Glutamatergic neuron (in vitro differentiated cells): ENCODE results near the gene BCHE. TPM values are rescaled to one million over a fixed set of nuclear protein-coding genes. Genes with fewer than 3 reads are reported as not detected.

Experiments used
- DNase-seq: peaks from one replicate; pipeline ENCODE4 v3.0.0; 2022
- H3K27ac Mint-ChIP-seq: one replicate; pipeline ENCODE4 v1.8.0; 2020; ENCODE audit warnings: mild to moderate bottlenecking, mixed read lengths, inconsistent platforms; ENCODE audit not compliant: unreplicated experiment
- H3K27me3 Mint-ChIP-seq: one replicate; pipeline ENCODE4 v1.8.0; 2020; ENCODE audit warnings: mild to moderate bottlenecking, moderate library complexity, mixed read lengths, inconsistent platforms; ENCODE audit not compliant: unreplicated experiment
- H3K36me3 Mint-ChIP-seq: one replicate; pipeline ENCODE4 v1.8.0; 2020; ENCODE audit warnings: mild to moderate bottlenecking, mixed read lengths, inconsistent platforms; ENCODE audit not compliant: unreplicated experiment
- H3K4me1 Mint-ChIP-seq: one replicate; pipeline ENCODE4 v1.8.0; 2020; ENCODE audit warnings: mild to moderate bottlenecking, low read depth, mixed read lengths, inconsistent platforms; ENCODE audit not compliant: unreplicated experiment
- H3K4me3 Mint-ChIP-seq: one replicate; pipeline ENCODE4 v1.8.0; 2020; ENCODE audit warnings: mild to moderate bottlenecking, mixed read lengths, inconsistent platforms; ENCODE audit not compliant: unreplicated experiment
- H3K9me3 Mint-ChIP-seq: one replicate; pipeline ENCODE4 v1.8.0; 2020; ENCODE audit warnings: mild to moderate bottlenecking, moderate library complexity, mixed read lengths, inconsistent platforms; ENCODE audit not compliant: unreplicated experiment
- total RNA-seq: library from RNA; stranded (reverse); fragmentation: NEBNext Ultra II Directional; extraction: Animal tissue kit (Norgen Biotek cat#: 25700); gene quantifications from one replicate; pipeline ENCODE4 v1.2.1, GENCODE V29; 2021; ENCODE audit not compliant: unreplicated experiment
- TF ChIP-seq, protein P1 (sequence below): fragments of 200-600 bp; sonication (generic); IDR thresholded peaks from one replicate; pipeline ENCODE4 v1.5.0; 2021; ENCODE audit not compliant: partially characterized antibody, unreplicated experiment

The BCHE gene
- total RNA-seq, 1 donor from 2014 or later = 4.0 TPM

DNA sequence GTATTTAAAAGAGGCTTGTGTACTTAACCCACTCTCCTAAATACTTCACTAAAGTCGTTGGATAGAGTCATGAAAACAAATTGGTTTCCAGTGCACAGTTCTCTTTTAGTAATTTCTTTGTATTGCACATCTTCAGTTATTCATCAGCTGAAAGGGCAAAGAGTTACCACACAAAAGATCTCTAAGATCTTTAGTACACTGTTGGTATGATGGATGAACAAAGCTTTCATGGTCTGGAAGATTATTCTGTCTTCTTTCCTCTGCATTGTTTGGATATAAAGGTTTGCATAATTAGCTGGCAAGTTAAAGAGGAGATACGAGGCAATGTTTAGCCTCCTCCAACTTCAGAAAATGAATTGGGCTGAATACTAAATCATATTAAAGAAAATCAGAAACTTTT, 40.5 kb downstream of the BCHE start:
- no peaks in the 10 kb centered on the region for H3K27me3 Mint-ChIP-seq
- no peaks in the 10 kb centered on the region for H3K9me3 Mint-ChIP-seq
- no peak overlapping the region for H3K27ac Mint-ChIP-seq
- TF ChIP-seq, protein P1, sequence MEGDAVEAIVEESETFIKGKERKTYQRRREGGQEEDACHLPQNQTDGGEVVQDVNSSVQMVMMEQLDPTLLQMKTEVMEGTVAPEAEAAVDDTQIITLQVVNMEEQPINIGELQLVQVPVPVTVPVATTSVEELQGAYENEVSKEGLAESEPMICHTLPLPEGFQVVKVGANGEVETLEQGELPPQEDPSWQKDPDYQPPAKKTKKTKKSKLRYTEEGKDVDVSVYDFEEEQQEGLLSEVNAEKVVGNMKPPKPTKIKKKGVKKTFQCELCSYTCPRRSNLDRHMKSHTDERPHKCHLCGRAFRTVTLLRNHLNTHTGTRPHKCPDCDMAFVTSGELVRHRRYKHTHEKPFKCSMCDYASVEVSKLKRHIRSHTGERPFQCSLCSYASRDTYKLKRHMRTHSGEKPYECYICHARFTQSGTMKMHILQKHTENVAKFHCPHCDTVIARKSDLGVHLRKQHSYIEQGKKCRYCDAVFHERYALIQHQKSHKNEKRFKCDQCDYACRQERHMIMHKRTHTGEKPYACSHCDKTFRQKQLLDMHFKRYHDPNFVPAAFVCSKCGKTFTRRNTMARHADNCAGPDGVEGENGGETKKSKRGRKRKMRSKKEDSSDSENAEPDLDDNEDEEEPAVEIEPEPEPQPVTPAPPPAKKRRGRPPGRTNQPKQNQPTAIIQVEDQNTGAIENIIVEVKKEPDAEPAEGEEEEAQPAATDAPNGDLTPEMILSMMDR = no peak
- H3K4me3 Mint-ChIP-seq = no peak overlapping the region
- DNase-seq = no peak
- H3K4me1 Mint-ChIP-seq = peaks cover 1% of the 10 kb centered on the region
- no peaks in the 10 kb centered on the region for H3K36me3 Mint-ChIP-seq

DNA sequence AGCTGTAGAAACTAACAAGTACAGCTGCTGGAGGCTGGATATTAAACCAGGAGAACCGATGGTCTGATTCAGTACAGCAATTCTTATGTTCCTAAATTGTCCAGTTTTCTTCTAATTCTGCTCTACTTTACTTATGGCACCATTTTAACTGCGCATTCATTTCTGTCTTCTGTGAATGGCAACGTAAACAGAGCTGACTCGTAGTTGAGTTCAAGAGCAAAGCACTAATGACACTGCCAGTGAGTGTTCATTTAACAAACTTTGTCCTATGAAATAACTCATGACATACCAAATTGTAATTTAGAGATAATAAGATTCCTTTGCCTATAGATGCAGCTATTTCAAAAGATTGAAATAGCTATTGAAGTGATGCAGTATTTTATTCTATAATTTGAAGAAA, 48.7 kb downstream of the BCHE start:
- no peaks in the 10 kb centered on the region for H3K9me3 Mint-ChIP-seq
- H3K4me3 Mint-ChIP-seq = no peak overlapping the region
- H3K4me1 Mint-ChIP-seq = no peaks in the 10 kb centered on the region

DNA sequence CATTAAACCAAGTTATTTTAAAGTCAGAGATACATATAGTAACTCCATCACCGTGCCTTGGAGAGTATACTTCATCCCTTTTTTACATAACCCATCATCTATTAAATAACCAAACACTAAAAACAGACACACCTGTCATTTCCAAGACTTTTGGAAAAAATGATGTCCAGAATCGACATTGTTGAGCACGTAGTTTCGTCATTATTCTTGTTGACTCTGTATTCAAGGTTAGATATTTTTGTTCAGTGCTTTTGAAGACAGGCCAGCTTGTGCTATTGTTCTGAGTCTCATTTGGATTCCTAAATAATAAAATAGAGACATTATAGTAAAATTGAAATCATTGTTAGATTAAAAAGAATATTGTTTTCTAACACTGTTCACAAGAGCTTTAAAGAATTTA, 51.2 kb downstream of the BCHE start:
- Mint-ChIP-seq H3K4me1 (no peaks in the 10 kb centered on the region), H3K27me3 (no peaks in the 10 kb centered on the region), H3K36me3 (no peaks in the 10 kb centered on the region), H3K27ac (no peak overlapping the region), H3K9me3 (no peaks in the 10 kb centered on the region), H3K4me3 (no peak overlapping the region)
- DNase-seq = no peak
- TF ChIP-seq, protein P1 = no peak

More for the DNA sequence above, 48.7 kb downstream of the BCHE start:
- H3K36me3 Mint-ChIP-seq = no peaks in the 10 kb centered on the region
- TF ChIP-seq, protein P1 = no peak
- no peak for DNase-seq
- H3K27me3 Mint-ChIP-seq = no peaks in the 10 kb centered on the region
- H3K27ac Mint-ChIP-seq = no peak overlapping the region

DNA sequence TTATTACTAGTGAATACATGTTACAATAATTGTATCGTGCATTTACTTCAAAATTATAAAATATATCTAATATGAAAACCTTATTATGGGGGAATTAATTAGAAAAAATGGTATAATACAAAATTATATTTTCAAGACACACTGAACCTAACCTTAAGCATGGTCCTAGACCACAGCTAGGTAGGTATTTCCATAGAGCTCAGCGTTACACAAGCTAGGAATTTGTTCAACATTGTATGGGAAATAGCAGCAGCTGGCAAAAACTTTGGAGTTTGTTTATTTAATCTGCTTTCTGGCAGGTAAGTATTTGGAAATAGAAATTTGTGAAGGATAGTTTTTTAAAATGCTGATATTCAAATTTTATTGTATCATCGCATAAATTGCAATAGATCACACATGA, 52.9 kb downstream of the BCHE start:
- Mint-ChIP-seq H3K9me3 (peaks cover 2% of the 10 kb centered on the region), H3K27ac (no peak overlapping the region), H3K4me3 (no peak overlapping the region), H3K4me1 (no peaks in the 10 kb centered on the region), H3K27me3 (no peaks in the 10 kb centered on the region), H3K36me3 (no peaks in the 10 kb centered on the region)
- TF ChIP-seq, protein P1 = no peak
- DNase-seq = no peak

DNA sequence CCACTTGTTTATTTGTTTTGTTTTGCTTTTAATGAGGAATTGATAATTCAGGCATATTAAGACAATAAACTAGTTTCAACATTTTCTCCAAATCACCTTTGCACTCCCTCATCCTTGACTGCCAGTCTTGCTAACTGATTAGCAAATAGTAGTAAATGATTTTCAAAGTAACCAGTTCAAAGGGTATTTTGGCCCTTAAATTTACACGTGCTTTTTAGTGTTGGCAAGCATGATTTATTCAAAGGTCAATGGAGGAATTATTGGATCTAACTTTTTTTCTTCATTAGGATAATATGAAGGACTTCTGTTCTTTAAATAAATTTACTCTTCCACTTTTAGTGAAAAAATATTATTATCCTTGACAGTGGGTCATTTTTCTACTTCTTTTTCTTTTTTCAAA, 53.8 kb downstream of the BCHE start:
- TF ChIP-seq, protein P1 = no peak
- Mint-ChIP-seq H3K4me1 (no peaks in the 10 kb centered on the region), H3K4me3 (no peak overlapping the region), H3K27ac (no peak overlapping the region), H3K9me3 (peaks cover 2% of the 10 kb centered on the region), H3K27me3 (no peaks in the 10 kb centered on the region), H3K36me3 (no peaks in the 10 kb centered on the region)
- no peak for DNase-seq
